Activated naive CD4-positive, alpha-beta T cell treated with anti-CD3 and anti-CD28 coated beads, Interleukin-2, amount 10 ng/mL, durations not matched to agents 7 days and 5 days (primary cell): ENCODE results near the gene NRIP3.
A peak's percentile ranks its signal among the peaks of the same experiment; 100 is the strongest.

Source experiments
- CTCF ChIA-PET: fragments of 350-600 bp; sonication (Branson Sonifier 250); formaldehyde crosslinking; loops from one replicate; lab custom pipeline; 2021; ENCODE audit warnings: antibody characterized with exemption; lab: Charles Lee
- DNase-seq: peaks from one replicate; pipeline ENCODE4 v3.0.0-alpha.2; 2020
- H3K27ac Mint-ChIP-seq: one replicate; pipeline ENCODE4 v1.8.0; 2021; ENCODE audit warnings: mild to moderate bottlenecking, moderate library complexity, mixed read lengths
- H3K27me3 Mint-ChIP-seq: one replicate; pipeline ENCODE4 v1.8.0; 2021; ENCODE audit warnings: mild to moderate bottlenecking, mixed read lengths
- H3K36me3 Mint-ChIP-seq: one replicate; pipeline ENCODE4 v1.8.0; 2021; ENCODE audit warnings: mixed read lengths
- H3K4me1 Mint-ChIP-seq: one replicate; pipeline ENCODE4 v1.8.0; 2021; ENCODE audit warnings: mixed read lengths
- H3K4me3 Mint-ChIP-seq: one replicate; pipeline ENCODE4 v1.8.0; 2021; ENCODE audit warnings: mild to moderate bottlenecking, moderate library complexity, mixed read lengths
- H3K9me3 Mint-ChIP-seq: one replicate; pipeline ENCODE4 v1.8.0; 2021; ENCODE audit warnings: mixed read lengths

Gene NRIP3

DNA sequence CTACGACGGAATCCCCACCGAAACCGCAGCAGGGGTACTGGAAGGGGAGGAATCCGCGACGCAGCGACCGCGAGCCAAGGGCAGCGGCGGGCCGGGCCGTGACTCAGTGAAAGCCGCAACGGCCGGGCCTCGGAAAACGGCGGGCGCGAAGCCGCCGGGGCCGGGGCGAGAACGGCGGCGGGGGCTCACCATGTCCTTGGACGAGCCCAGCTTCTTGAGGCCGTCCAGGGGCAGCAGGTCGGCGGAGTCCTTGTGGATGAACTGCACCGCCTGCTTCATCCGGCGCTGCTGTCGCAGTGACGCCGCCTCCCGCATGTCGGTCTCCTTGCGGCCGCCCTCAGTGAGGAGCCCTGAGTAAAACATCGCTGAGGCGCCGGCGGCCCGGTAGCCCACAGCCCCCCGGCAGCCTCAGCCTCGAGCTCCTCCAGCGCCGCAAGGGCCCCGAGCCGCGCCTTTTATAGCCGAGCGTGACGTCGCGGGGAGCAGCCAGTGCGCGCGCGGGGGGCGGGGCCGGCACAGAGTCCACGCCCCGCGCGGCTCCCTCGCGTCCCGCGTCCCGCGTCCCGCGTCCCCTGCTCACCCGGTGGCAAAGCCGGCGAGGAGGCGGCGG is at the start of gene NRIP3:
TSS of gene NRIP3 (minus strand) at position 429 of the 610 bp plus-strand sequence. CDS start at position 363, 66 bp downstream.
- DNase-seq = peak; percentile 84
- H3K9me3 Mint-ChIP-seq = no peaks in the 10 kb centered on the region
- H3K27ac Mint-ChIP-seq = no peak within 1 kb of the TSS
- peaks cover 1% of the 10 kb centered on the region for H3K36me3 Mint-ChIP-seq
- CTCF ChIA-PET = no interaction called here
- H3K4me3 Mint-ChIP-seq = peak within 1 kb of the TSS; percentile 73
- H3K27me3 Mint-ChIP-seq = peaks cover 83% of the 10 kb centered on the region
- peaks cover 22% of the 10 kb centered on the region for H3K4me1 Mint-ChIP-seq

- no peak overlapping the region for H3K27ac Mint-ChIP-seq
- H3K27me3 Mint-ChIP-seq = peaks cover 12% of the 10 kb centered on the region
- no peaks in the 10 kb centered on the region for H3K9me3 Mint-ChIP-seq
- H3K4me3 Mint-ChIP-seq = no peak overlapping the region
- H3K4me1 Mint-ChIP-seq = no peaks in the 10 kb centered on the region
- CTCF ChIA-PET = interaction anchor here (1.1 kb wide), 1 partner anchor 8 kb away, joined by 5 read pairs; no protein-coding TSS in a partner anchor
- H3K36me3 Mint-ChIP-seq = no peaks in the 10 kb centered on the region
- DNase-seq = no peak
Observed at GRCh38 chr11:9052316-9052715, 48.5 kb upstream of the NRIP3 start.

- no peaks in the 10 kb centered on the region for H3K36me3 Mint-ChIP-seq
- peaks cover 10% of the 10 kb centered on the region for H3K27me3 Mint-ChIP-seq
- no peak overlapping the region for H3K27ac Mint-ChIP-seq
- H3K9me3 Mint-ChIP-seq = no peaks in the 10 kb centered on the region
- CTCF ChIA-PET = no interaction called here
- no peaks in the 10 kb centered on the region for H3K4me1 Mint-ChIP-seq
- no peak overlapping the region for H3K4me3 Mint-ChIP-seq
- no peak for DNase-seq
Observed at GRCh38 chr11:9049959-9050358, 46.2 kb upstream of the NRIP3 start.

- Mint-ChIP-seq H3K9me3 (no peaks in the 10 kb centered on the region), H3K4me1 (no peaks in the 10 kb centered on the region), H3K27me3 (peaks cover 14% of the 10 kb centered on the region), H3K4me3 (no peak overlapping the region), H3K27ac (no peak overlapping the region), H3K36me3 (no peaks in the 10 kb centered on the region)
- no peak for DNase-seq
- CTCF ChIA-PET = interaction anchor here (1.2 to 1.3 kb wide), 3 partner anchors 12 to 32 kb away, joined by 3 to 5 read pairs (median 3); no protein-coding TSS in a partner anchor
Observed at GRCh38 chr11:9047964-9048523, 44.2 kb upstream of the NRIP3 start.

DNA sequence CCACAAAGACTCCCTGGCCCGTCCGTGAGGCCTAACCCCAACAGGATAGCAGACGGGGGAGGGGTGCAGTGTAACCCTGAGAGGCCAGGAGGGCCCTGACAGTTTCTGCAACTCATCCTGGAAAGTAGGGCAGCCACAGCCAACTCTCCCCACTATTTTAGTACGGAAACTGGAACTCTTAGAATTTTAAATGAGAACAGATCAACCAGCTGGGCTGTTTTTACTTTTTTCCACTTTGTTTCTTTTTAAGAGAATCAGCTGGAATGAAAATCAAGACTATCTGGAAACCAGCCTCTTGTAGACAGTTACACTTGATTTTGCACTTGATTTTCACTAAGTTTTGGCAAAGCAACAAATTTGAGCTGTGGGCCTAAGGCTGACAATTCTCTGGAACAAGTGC is 42.7 kb upstream of the NRIP3 start:
- DNase-seq = no peak
- Mint-ChIP-seq H3K4me3 (no peak overlapping the region), H3K4me1 (no peaks in the 10 kb centered on the region), H3K9me3 (no peaks in the 10 kb centered on the region), H3K27me3 (peaks cover 14% of the 10 kb centered on the region), H3K27ac (no peak overlapping the region), H3K36me3 (no peaks in the 10 kb centered on the region)
- CTCF ChIA-PET = interaction anchor here (1.0 to 2.2 kb wide), 2 partner anchors 14 to 30 kb away, joined by 3 to 10 read pairs; no protein-coding TSS in a partner anchor

DNA sequence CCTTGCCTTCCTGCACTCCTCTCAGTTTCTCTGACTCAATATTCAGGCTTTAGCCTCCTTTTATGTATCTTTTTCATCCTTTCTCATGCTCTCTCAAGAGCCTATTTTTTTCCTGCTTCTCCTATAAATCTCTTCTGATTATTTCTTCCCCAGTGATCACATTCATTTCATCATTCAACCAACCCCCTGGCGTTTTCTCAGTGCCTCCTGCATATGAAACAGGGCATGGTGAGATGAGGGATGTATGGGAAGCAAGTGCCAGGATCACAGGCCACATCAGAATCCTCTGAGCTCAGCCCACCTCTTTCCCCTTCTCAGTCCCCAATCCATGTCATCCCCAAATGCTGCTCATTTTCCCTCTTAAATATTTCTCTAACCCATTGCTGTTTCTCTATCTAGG is 38.7 kb upstream of the NRIP3 start:
- no peak overlapping the region for H3K27ac Mint-ChIP-seq

GRCh38 chr11:9041747-9042146 is 37.9 kb upstream of the NRIP3 start:
- Mint-ChIP-seq H3K27me3 (peaks cover 20% of the 10 kb centered on the region), H3K27ac (no peak overlapping the region), H3K4me3 (no peak overlapping the region), H3K9me3 (no peaks in the 10 kb centered on the region), H3K4me1 (no peaks in the 10 kb centered on the region), H3K36me3 (no peaks in the 10 kb centered on the region)
- no peak for DNase-seq
- CTCF ChIA-PET = no interaction called here

More for the DNA sequence above, 38.7 kb upstream of the NRIP3 start:
- no peak for DNase-seq
- H3K4me3 Mint-ChIP-seq = no peak overlapping the region
- peaks cover 17% of the 10 kb centered on the region for H3K27me3 Mint-ChIP-seq
- H3K36me3 Mint-ChIP-seq = no peaks in the 10 kb centered on the region
- H3K4me1 Mint-ChIP-seq = no peaks in the 10 kb centered on the region
- no peaks in the 10 kb centered on the region for H3K9me3 Mint-ChIP-seq
- CTCF ChIA-PET = no interaction called here

DNA sequence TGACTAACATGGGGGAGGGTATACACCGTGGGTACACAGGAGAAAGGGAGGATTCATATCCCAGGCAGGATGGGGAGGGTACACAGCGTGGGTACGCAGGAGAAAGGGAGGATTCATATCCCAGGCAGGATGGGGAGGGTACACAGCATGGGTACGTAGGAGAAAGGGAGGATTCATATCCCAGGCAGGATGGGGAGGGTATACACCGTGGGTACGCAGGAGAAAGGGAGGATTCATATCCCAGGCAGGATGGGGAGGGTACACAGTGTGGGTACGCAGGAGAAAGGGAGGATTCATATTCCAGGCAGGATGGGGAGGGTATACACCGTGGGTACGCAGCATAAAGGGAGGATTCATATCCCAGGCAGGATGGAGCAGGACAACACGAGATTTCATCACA is 36.6 kb upstream of the NRIP3 start:
- H3K36me3 Mint-ChIP-seq = no peaks in the 10 kb centered on the region

DNA sequence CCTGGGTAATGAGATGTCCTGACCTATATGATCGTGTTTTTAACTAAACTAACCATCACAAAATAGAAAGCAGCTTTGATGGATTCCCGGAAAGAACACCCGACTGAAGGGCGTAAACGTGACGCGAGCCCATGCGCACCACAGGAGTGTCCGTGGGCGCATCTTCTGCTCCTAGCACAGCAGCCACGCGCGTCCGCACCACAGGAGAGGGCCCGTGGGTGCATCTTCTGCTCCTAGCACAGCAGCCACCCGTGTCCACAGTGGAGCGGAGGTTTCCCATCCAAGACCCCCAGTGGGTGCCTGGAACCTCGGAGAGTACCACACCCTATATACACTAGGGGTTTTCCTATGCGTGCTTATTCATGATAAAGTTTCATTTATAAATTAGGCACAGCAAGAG is 36.1 kb upstream of the NRIP3 start:
- no peak for DNase-seq
- H3K27me3 Mint-ChIP-seq = peaks cover 22% of the 10 kb centered on the region
- no peak overlapping the region for H3K4me3 Mint-ChIP-seq
- no peaks in the 10 kb centered on the region for H3K4me1 Mint-ChIP-seq
- H3K9me3 Mint-ChIP-seq = no peaks in the 10 kb centered on the region
- H3K36me3 Mint-ChIP-seq = no peaks in the 10 kb centered on the region
- no peak overlapping the region for H3K27ac Mint-ChIP-seq
- CTCF ChIA-PET = interaction anchor here (1.4 kb wide), 1 partner anchor 97 kb away, joined by 4 read pairs; no protein-coding TSS in a partner anchor

More for the DNA sequence above, 36.6 kb upstream of the NRIP3 start:
- no peak for DNase-seq
- CTCF ChIA-PET = no interaction called here
- H3K27ac Mint-ChIP-seq = no peak overlapping the region
- H3K4me1 Mint-ChIP-seq = no peaks in the 10 kb centered on the region
- peaks cover 22% of the 10 kb centered on the region for H3K27me3 Mint-ChIP-seq
- no peaks in the 10 kb centered on the region for H3K9me3 Mint-ChIP-seq
- H3K4me3 Mint-ChIP-seq = no peak overlapping the region

DNA sequence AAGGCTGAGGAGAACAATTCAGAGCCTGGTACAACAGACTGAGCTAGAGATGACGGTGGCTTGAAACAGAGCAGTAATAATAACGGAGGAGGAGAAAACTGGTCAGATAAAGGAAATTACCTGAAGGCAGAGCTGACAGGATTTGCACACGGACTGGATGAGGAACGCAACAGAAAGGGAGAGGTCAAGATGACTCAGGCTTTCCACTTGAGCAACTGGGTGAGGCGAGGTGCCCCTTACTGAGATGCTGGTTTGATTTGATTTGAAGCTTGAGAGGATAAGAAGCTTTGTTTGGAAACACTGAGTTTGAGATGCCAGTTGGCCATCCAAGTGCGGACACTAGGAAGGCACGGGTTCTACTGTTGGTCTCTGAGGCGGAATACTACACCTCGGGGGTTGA is 35.4 kb upstream of the NRIP3 start:
- Mint-ChIP-seq H3K27ac (no peak overlapping the region), H3K4me1 (no peaks in the 10 kb centered on the region), H3K36me3 (no peaks in the 10 kb centered on the region), H3K27me3 (peaks cover 21% of the 10 kb centered on the region), H3K9me3 (no peaks in the 10 kb centered on the region), H3K4me3 (no peak overlapping the region)
- DNase-seq = no peak
- CTCF ChIA-PET = interaction anchor here (1.4 kb wide), 1 partner anchor 98 kb away, joined by 4 read pairs; no protein-coding TSS in a partner anchor

GRCh38 chr11:9038541-9038940 is 34.7 kb upstream of the NRIP3 start:
- no peak overlapping the region for H3K4me3 Mint-ChIP-seq
- H3K27ac Mint-ChIP-seq = no peak overlapping the region
- no peaks in the 10 kb centered on the region for H3K4me1 Mint-ChIP-seq
- H3K9me3 Mint-ChIP-seq = no peaks in the 10 kb centered on the region
- peaks cover 24% of the 10 kb centered on the region for H3K27me3 Mint-ChIP-seq
- no peak for DNase-seq
- CTCF ChIA-PET = interaction anchor here (0.8 kb wide), 1 partner anchor 10 kb away, joined by 3 read pairs; no protein-coding TSS in a partner anchor
- H3K36me3 Mint-ChIP-seq = no peaks in the 10 kb centered on the region

DNA sequence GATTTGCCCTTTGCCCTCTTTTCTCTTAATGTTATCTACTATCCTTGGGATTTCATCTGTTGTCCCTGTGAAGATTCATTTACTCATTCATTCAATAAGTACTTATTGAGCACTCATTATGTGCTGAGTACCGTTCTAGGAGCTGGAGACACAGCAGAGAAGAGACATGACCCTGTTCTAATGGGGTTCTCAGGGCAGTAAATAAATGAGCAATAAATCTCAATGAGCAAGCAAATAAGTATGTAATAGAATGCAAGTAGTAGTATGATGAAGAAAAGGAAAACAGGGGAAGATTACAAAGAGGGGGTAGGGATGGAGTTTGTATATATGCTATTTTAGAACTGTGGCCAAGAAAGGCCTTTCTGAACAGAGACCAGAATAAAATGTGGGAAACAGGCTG is 34.2 kb upstream of the NRIP3 start:
- Mint-ChIP-seq H3K4me3 (no peak overlapping the region), H3K9me3 (no peaks in the 10 kb centered on the region), H3K27me3 (peaks cover 24% of the 10 kb centered on the region), H3K36me3 (no peaks in the 10 kb centered on the region), H3K27ac (no peak overlapping the region), H3K4me1 (no peaks in the 10 kb centered on the region)
- CTCF ChIA-PET = interaction anchor here (0.8 kb wide), 1 partner anchor 9 kb away, joined by 3 read pairs; no protein-coding TSS in a partner anchor
- DNase-seq = no peak

DNA sequence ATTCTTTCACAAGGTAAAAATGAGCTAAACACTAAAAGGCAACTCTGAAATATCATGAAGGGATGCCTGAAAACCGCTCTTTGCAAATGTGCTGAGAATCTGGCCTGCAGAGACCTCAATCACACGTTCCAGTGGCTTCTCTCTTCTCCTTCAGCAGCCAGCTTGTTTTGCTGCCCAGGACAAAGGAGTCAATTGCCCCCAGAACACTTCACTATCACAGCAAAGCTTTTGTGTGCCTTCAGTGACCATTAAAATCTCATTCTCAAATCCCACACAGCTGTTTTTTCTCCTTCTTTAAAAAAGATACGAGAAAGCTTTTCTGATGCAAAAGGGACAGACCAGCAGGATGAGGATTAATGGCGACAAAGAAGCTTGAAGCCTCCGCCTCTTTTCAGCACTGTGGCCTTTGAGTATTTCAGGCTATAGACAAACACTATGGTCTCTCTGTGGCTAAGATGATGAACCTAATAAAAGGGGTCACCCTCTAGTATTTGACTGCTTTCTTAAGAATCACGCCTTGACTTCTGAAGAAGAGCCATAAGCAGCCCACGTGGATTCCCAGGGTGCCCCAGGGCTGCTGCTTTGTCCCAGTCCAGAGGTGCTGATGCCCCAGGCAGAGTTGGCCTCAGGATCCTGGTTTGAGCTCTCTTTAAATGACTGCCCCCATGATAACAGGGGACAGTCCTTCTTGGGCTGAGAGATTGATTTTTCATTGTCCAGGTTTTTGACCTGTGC is 33.4 kb upstream of the NRIP3 start:
- no peak for DNase-seq
- no peaks in the 10 kb centered on the region for H3K9me3 Mint-ChIP-seq
- H3K36me3 Mint-ChIP-seq = no peaks in the 10 kb centered on the region
- H3K27me3 Mint-ChIP-seq = peaks cover 24% of the 10 kb centered on the region
- CTCF ChIA-PET = no interaction called here
- H3K27ac Mint-ChIP-seq = no peak overlapping the region
- no peak overlapping the region for H3K4me3 Mint-ChIP-seq
- no peaks in the 10 kb centered on the region for H3K4me1 Mint-ChIP-seq

- Mint-ChIP-seq H3K27me3 (peaks cover 15% of the 10 kb centered on the region), H3K4me1 (no peaks in the 10 kb centered on the region), H3K4me3 (no peak overlapping the region), H3K27ac (no peak overlapping the region), H3K36me3 (no peaks in the 10 kb centered on the region), H3K9me3 (no peaks in the 10 kb centered on the region)
- CTCF ChIA-PET = interaction anchor here (2.4 kb wide), 1 partner anchor 15 kb away, joined by 11 read pairs; no protein-coding TSS in a partner anchor
- no peak for DNase-seq
Observed at GRCh38 chr11:9030601-9031000, 26.8 kb upstream of the NRIP3 start.
